ENCODE data around the gene KIAA0513. TPM values are rescaled to one million over a fixed set of nuclear protein-coding genes. Genes with fewer than 3 reads are reported as not detected.

Gene KIAA0513
- total and polyA plus RNA-seq, 10 of the 15 experiments (the other 5 are each of a cell fraction or from before 2014, with no cell fraction given), result 0.14 to 5.8 (median 2.0) TPM

GRCh38 chr16:85017633-85018032 lies 10.0 kb upstream of the KIAA0513 start:
- ChIA-PET RAD21 (ENCODE audit: unreplicated experiment) (no interaction called here), POLR2A (no interaction called here), SMC1A (ENCODE audit: uncharacterized antibody, unreplicated experiment) (no interaction called here), CTCF (no interaction called here)
- Histone ChIP-seq H3K4me2 (ENCODE audit: control insufficient read depth, insufficient read depth) (no peak overlapping the region), H3K9me3 (replicated peaks; ENCODE audit: control insufficient read depth, insufficient read depth, low read length) (no peaks in the 10 kb centered on the region), H3K36me3 (ENCODE audit: control insufficient read depth in 2 of 2, insufficient read depth in 2 of 2, low read length in 1 of 2) (no peaks in the 10 kb centered on the region), H3K4me3 (no peak overlapping the region), H4K20me1 (ENCODE audit: control insufficient read depth, insufficient read depth) (no peaks in the 10 kb centered on the region), H2AFZ (ENCODE audit: control insufficient read depth, low read depth, low read length) (no peak overlapping the region), H3K9ac (ENCODE audit: control insufficient read depth, insufficient read depth, low read length) (no peak overlapping the region), H3K27me3 (replicated peaks in 1 of 2; ENCODE audit: control insufficient read depth in 2 of 2, insufficient read depth in 2 of 2, low read length in 1 of 2) (no peaks in the 10 kb centered on the region), H3K4me1 (ENCODE audit: control insufficient read depth, insufficient read depth, low read length) (peaks cover 6% of the 10 kb centered on the region), H3K27ac (ENCODE audit: control insufficient read depth, insufficient read depth) (no peak overlapping the region), H3K79me2 (ENCODE audit: control insufficient read depth, insufficient read depth, low read length) (no peaks in the 10 kb centered on the region)
- FAIRE-seq (no peak), ATAC-seq (no peak), DNase-seq (ENCODE audit: low read depth, low spot score) (no peak)
- intact Hi-C loops (cut with micrococcal nuclease; ENCODE audit: unreplicated experiment), result no loop called here
- BruUV-seq (replicated peaks), result no TSS peak
- 69% methylated on average over 8 of the region's 8 CpGs for WGBS (ENCODE audit: insufficient coverage, insufficient replicate concordance, low lambda C conversion rate, missing lambda C conversion rate)
- in situ Hi-C loops (cut with MboI), result no loop called here
- TF ChIP-seq E2F8 (IDR thresholded peaks at IDR 0.05; ENCODE audit: low read depth, partially characterized antibody), result no peak
- no peak for TF ChIP-seq NFIC (IDR thresholded peaks at IDR 0.05; ENCODE audit: low read depth, low read length)
- TF ChIP-seq PAX5 (IDR thresholded peaks at IDR 0.05; ENCODE audit: borderline replicate concordance, low read depth, low read length), result no peak
- TF ChIP-seq TCF7 (IDR thresholded peaks at IDR 0.05; ENCODE audit: borderline replicate concordance), result no peak
- TF ChIP-seq JUNB (IDR thresholded peaks at IDR 0.05), result no peak
- no peak for TF ChIP-seq REST (IDR thresholded peaks at IDR 0.05; ENCODE audit: low read depth, low read length)
- no peak for TF ChIP-seq DPF2 (IDR thresholded peaks at IDR 0.05)
- TF ChIP-seq MYC (IDR thresholded peaks at IDR 0.05; ENCODE audit: insufficient read depth, insufficient read length, insufficient replicate concordance, low read length, severe bottlenecking), result no peak
- no peak for TF ChIP-seq PAX8 (IDR thresholded peaks at IDR 0.05)
- TF ChIP-seq POLR2AphosphoS2 (IDR thresholded peaks at IDR 0.05; ENCODE audit: low read depth, low read length), result no peak
- no peak for TF ChIP-seq ATF2 (IDR thresholded peaks at IDR 0.05; ENCODE audit: low read length)
- TF ChIP-seq NRF1 (conservative IDR thresholded peaks at IDR 0.05; ENCODE audit: low read depth, low read length), result no peak
- no peak for TF ChIP-seq BACH1 (IDR thresholded peaks at IDR 0.05; ENCODE audit: borderline replicate concordance)
- no peak for TF ChIP-seq IKZF1 (conservative IDR thresholded peaks at IDR 0.05)
- TF ChIP-seq SMARCA5 (IDR thresholded peaks at IDR 0.05), result no peak
- no peak for TF ChIP-seq BCL11A (IDR thresholded peaks at IDR 0.05; ENCODE audit: low read depth, low read length)
- TF ChIP-seq MYB (IDR thresholded peaks at IDR 0.05; ENCODE audit: borderline replicate concordance, low read depth, low read length), result no peak
- TF ChIP-seq ZNF217 (IDR thresholded peaks at IDR 0.05), result no peak
- TF ChIP-seq KLF5 (IDR thresholded peaks at IDR 0.05; ENCODE audit: partially characterized antibody), result no peak

Data from GM12878 (cell line).